HG03108 (cell line): ENCODE data around the gene CORO1A.
"Not testable (repeated sequence)": the region's sequence is repeated elsewhere in the genome, so short reads cannot be mapped to it uniquely, and the experiment has no call there.

Source experiments
- ATAC-seq: cut with Tn5 transposase; IDR thresholded peaks from one replicate; pipeline ENCODE4 v1.9.1; 2021; ENCODE audit warnings: moderate library complexity; ENCODE audit not compliant: unreplicated experiment

The CORO1A gene

DNA sequence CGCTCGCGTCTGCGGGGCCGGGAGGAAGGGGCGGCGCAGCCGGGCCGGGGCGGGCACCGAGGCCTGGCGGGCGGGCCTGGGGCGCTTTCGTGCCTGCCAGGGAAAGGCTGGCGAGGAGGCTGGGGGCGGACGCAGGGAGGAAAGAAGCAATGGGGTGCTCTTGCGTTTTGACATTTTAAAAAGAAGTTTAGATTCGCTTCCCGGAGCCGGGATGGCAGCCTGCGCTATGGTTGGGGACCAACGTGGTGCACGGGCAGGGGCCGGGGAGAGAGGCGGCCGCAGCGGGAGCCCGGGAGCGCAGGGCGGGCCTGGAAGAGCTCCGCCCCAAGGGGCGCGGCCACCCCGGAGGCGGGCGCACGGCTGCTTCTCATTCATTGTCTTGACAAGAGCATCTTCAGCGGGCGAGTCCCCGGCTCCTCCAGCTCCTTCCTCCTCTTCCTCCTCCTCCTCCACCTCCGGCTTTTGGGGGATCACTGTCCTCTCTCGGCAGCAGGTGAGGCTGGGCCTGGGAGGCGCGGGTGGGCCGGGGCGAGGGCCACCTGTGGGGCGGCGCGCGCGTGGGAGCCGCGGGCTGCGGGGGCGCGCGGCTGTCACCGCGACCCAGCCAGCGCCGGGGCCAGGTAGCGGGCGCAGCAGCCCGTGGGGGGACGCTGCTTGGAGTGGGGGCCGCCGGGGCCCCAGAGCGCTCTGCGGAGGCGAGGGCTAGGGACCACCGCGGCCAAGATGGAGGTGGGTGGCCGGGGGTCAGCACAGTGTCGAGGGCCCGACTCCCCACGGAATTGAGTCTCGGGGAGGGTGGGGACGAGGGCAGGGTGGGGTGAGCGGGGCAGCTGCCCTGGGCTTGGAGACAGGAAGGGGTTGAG, at the start of gene CORO1A:
TSS of gene CORO1A (plus strand) at position 370 of the 863 bp plus-strand sequence. CDS start 1,608 bp downstream, outside the sequence.
- peak; percentile 46 for ATAC-seq

- ATAC-seq, result no peak
Measured at GRCh38 chr16:30136971-30137605, 46.3 kb upstream of the CORO1A start.

DNA sequence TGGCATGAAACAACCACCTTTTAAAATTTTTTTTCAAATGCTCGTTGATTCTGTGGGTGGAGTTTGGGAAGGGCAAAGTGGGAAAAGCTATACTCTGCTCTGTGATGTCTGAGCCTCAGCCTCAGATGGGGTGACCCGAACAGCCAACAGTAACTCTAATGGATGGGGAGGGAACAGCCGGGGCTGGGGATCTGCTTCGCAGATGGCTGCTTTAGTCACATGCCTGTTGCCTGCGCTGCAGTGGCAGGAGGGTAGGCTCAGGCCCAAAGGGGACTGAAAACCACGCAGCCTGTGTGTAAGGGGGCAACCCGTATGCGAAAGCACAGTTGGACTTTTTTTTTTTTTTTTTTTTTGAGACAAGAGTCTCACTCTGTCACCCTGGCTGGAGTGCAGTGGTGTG, 45.5 kb upstream of the CORO1A start:
- no peak for ATAC-seq

- ATAC-seq, result no peak
Measured at GRCh38 chr16:30139583-30140481, 43.6 kb upstream of the CORO1A start.

DNA sequence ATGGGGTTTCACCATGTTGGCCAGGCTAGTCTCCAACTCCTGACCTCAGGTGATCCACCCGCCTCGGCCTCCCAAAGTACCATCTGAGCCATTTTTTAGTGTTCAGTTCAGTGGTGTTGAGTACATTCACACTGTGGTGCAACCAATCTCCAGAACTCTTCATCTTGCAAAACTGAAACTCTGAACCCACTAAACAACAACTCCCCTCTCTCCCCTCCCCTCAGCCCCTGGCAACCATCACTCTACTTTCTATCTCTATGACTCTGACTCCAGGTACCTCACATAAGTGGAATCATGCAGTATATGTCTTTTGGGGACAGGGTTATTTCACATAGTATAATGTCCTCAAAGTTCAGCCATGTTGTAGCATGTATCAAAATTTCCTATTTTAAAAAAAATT, 41.7 kb upstream of the CORO1A start:
- no peak for ATAC-seq

DNA sequence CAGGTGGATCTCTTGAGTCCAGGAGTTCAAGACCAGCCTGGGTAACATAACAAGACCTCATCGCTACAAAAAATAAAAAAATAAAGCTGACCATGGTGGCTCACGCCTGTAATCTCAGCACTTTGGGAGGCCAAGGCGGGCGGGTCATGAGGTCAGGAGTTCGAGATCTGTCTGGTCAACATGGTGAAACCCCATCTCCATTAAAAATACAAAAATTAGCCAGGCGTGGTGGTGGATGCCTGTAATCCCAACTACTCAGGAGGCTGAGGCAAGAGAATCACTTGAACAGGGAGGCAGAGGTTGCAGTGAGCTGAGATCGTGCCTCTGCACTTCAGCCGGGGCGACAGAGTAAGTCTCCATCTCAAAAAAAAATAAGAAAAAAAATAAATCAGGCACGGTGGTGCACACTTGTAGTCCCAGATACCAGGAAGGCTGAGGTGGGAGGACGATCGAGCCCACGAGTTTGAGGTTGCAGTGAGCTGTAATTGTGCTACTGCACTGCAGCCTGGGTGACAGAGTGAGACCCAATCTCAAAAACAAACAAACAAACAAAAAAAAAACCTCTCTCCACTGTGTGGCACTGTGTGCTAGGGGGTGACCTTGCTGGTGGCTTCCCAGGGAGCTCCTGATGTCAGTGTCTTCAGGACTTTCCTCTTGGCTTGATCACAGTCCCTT, 40.6 kb upstream of the CORO1A start:
- no peak for ATAC-seq

DNA sequence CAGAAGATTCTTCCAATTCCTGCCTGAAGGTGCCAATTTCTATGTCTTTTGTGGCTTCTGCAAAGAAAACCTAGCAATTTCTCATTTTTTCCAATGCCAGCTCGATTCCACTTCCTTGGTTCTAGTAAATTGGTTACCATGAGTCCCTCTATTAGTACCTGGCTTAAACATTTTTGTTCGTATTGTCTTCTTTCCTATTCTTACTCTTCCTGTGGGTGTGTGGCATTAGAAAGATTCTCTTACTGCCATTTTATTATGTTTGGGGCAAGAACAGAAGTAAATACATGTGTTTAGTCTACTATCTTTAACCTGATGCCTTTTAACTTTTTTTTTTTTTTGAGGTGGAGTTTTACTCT, 40.1 kb upstream of the CORO1A start:
- ATAC-seq, result no peak

GRCh38 chr16:30144017-30144416, 39.4 kb upstream of the CORO1A start:
- ATAC-seq, result no peak

GRCh38 chr16:30144917-30145316, 38.5 kb upstream of the CORO1A start:
- ATAC-seq, result no peak

DNA sequence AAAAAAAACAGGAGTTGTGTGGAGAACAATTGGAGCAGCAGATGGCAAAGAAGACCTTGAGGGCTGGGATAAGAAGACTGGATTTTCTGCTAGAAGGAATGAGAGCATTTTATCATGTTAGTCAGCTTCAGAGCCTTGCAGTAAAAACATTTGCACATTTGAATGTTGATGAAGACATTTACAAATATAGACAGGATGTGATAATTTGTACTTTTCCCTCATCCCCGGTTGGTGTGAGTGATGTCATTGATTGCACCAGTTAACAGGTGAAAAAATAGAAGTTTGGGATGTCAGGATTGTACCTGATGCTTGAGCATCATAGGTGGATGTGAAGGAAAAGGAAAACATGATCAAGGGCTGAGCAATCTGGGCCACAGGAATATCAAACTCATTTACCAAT, 37.7 kb upstream of the CORO1A start:
- no peak for ATAC-seq

- ATAC-seq, result no peak
Measured at GRCh38 chr16:30147843-30148510, 35.4 kb upstream of the CORO1A start.

GRCh38 chr16:30149250-30149930, 34.0 kb upstream of the CORO1A start:
- ATAC-seq, result no peak

- ATAC-seq, result no peak
Measured at GRCh38 chr16:30151091-30151490, 32.3 kb upstream of the CORO1A start.

DNA sequence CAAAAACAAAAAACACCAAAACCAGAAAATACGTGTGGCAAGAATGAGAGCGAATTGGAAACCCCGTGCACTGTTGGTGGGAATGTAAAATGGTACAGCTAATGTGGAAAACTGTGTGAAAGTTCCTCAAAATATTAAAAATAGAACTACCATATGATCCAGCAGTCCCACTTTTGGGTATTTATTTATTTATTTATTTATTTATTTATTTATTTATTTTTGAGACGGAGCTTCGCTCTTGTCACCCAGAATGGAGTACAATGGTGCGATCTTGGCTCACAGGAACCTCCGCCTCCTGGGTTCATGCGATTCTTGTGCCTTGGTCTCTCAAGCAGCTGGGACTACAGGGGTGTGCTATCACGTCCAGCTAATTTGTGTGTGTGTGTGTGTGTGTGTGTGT, 30.9 kb upstream of the CORO1A start:
- no peak for ATAC-seq

- no peak for ATAC-seq
Measured at GRCh38 chr16:30155188-30155587, 28.2 kb upstream of the CORO1A start.

DNA sequence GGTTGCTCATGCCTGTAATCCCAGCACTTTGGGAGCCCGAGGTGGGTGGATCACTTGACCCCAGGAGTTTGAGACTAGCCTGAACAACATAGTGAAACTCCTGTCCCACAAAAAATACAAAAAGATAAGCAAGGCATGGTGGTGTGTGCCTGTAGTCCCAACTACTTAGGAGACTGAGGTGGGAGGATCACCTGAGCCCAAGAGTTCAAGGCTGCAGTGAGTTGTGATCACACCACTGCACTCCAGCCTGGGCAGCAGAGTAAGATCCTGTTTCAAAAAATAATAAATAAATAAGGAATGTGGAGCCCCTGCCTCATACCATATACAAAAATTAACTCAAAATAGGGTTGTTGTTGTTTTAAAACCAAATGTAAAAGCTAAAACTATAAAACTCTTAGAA, 26.2 kb upstream of the CORO1A start:
- ATAC-seq, result no peak

- no peak for ATAC-seq
Measured at GRCh38 chr16:30163538-30163937, 19.9 kb upstream of the CORO1A start.

- peak; percentile 49 for ATAC-seq
Measured at GRCh38 chr16:30166202-30166902, 17.1 kb upstream of the CORO1A start.

DNA sequence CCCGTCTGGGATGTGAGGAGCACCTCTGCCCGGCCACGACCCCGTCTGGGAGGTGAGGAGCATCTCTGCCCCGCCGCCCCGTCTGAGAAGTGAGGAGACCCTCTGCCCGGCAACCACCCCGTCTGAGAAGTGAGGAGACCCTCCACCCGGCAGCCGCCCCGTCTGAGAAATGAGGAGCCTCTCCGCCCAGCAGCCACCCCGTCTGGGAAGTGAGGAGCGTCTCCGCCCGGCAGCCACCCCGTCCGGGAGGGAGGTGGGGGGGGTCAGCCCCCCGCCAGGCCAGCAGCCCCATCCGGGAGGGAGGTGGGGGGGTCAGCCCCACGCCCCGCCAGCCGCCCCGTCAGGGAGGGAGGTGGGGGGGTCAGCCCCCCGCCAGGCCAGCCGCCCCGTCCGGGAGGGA, 14.7 kb upstream of the CORO1A start:
- ATAC-seq, result not testable (repeated sequence)
